Measurements from ENCODE around the gene FSHR.

DNA sequence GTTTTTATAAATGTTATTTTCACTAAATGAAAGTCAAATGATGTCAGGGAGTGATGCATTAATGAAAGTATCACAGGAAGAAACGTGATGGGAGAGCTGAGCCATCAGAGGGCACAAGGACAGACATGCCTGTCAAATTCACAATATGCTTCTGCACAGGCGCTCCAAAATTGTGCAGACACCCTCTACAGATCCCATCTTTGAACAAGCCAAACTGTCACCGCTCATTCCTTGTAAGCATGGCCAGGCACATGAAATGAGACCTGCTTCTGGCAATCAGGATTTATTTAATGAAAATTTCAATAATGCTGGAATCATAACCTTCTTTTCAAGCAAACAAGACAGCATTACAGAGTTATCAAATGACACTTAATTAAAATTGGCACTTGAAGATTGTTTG lies 20.4 kb upstream of the FSHR start:
- TF ChIP-seq L3MBTL2 (conservative IDR thresholded peaks at IDR 0.05) (no peak), BHLHE40 (IDR thresholded peaks at IDR 0.05; ENCODE audit: borderline replicate concordance) (no peak), ARNT (IDR thresholded peaks at IDR 0.05) (no peak), SUZ12 (IDR thresholded peaks at IDR 0.05) (no peak), SP1 (IDR thresholded peaks at IDR 0.05) (no peak), CTBP1 (IDR thresholded peaks at IDR 0.05; ENCODE audit: borderline replicate concordance) (no peak), ZNF384 (IDR thresholded peaks at IDR 0.05) (no peak), FOXK2 (IDR thresholded peaks at IDR 0.05) (no peak), NFRKB (IDR thresholded peaks at IDR 0.05) (no peak), FOXA1 (IDR thresholded peaks at IDR 0.05) (no peak), TARDBP (IDR thresholded peaks at IDR 0.05) (no peak)
- TF ChIP-seq, protein P1, sequence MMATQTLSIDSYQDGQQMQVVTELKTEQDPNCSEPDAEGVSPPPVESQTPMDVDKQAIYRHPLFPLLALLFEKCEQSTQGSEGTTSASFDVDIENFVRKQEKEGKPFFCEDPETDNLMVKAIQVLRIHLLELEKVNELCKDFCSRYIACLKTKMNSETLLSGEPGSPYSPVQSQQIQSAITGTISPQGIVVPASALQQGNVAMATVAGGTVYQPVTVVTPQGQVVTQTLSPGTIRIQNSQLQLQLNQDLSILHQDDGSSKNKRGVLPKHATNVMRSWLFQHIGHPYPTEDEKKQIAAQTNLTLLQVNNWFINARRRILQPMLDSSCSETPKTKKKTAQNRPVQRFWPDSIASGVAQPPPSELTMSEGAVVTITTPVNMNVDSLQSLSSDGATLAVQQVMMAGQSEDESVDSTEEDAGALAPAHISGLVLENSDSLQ (IDR thresholded peaks at IDR 0.05), result no peak
